Activated CD4-positive, alpha-beta T cell treated with anti-CD3 and anti-CD28 coated beads for 36 hours (primary cell): Measurements from ENCODE around the gene PHF20. TPM values are rescaled to one million over a fixed set of nuclear protein-coding genes. Genes with fewer than 3 reads are reported as not detected.
"Not testable (repeated sequence)": the region's sequence is repeated elsewhere in the genome, so short reads cannot be mapped to it uniquely, and the experiment has no call there.

Experiments
- ATAC-seq: fragments of 200-7000 bp; cut with Tn5 transposase; one replicate; pipeline ENCODE4 v1.10.0; 2021; ENCODE audit warnings: mild to moderate bottlenecking, moderate library complexity
- CTCF ChIA-PET: fragments of 350-600 bp; sonication (Branson Sonifier 250); formaldehyde crosslinking; loops from one replicate; lab custom pipeline; 2021; ENCODE audit warnings: antibody characterized with exemption; lab: Charles Lee
- POLR2A ChIA-PET: fragments of 350-600 bp; sonication (Branson Sonifier 250); formaldehyde crosslinking; loops from one replicate; lab custom pipeline; 2021; ENCODE audit warnings: antibody characterized with exemption, inconsistent platforms; lab: Charles Lee
- DNase-seq: peaks from one replicate; pipeline ENCODE4 v3.0.0-alpha.2; 2020
- H3K27ac Mint-ChIP-seq: one replicate; pipeline ENCODE4 v1.8.0; 2021; ENCODE audit warnings: mixed read lengths
- H3K27me3 Mint-ChIP-seq: one replicate; pipeline ENCODE4 v1.8.0; 2021; ENCODE audit warnings: mixed read lengths
- H3K36me3 Mint-ChIP-seq: one replicate; pipeline ENCODE4 v1.8.0; 2021; ENCODE audit warnings: low read depth, mixed read lengths
- H3K4me1 Mint-ChIP-seq: one replicate; pipeline ENCODE4 v1.8.0; 2021; ENCODE audit warnings: mixed read lengths
- H3K4me3 Mint-ChIP-seq: one replicate; pipeline ENCODE4 v1.8.0; 2021; ENCODE audit warnings: mild to moderate bottlenecking, moderate library complexity, mixed read lengths
- H3K9me3 Mint-ChIP-seq: one replicate; pipeline ENCODE4 v1.8.0; 2021; ENCODE audit warnings: low read depth, mixed read lengths
- intact Hi-C, 2 experiments: fragments of 100-400 bp; cut with DNase I in 1 of 2; cut with micrococcal nuclease in 1 of 2; formaldehyde crosslinking; loops; one replicate each; pipeline versions ENCODE4 v1.14.2 to v1.15.1; 2022 to 2024; cut with DNase I, micrococcal nuclease
- total RNA-seq, 2 experiments: library from RNA; stranded (reverse); gene quantifications; one replicate each; pipeline ENCODE4 v1.2.3, GENCODE V29; 2021

PHF20 gene
- total RNA-seq, 2 experiments from 2014 or later, result 54.3 to 61.6 TPM

GRCh38 chr20:35762461-35762860, 9.4 kb upstream of the PHF20 start:
- H3K36me3 Mint-ChIP-seq, result no peaks in the 10 kb centered on the region
- ChIA-PET CTCF (no interaction called here), POLR2A (interaction anchor here (0.6 kb wide), 1 partner anchor 17 kb away, joined by 3 read pairs; no protein-coding TSS in a partner anchor)
- H3K9me3 Mint-ChIP-seq, result no peaks in the 10 kb centered on the region
- intact Hi-C loops, result no loop called here
- ATAC-seq, result no peak
- DNase-seq, result no peak
- peaks cover 16% of the 10 kb centered on the region for H3K4me1 Mint-ChIP-seq
- no peak overlapping the region for H3K4me3 Mint-ChIP-seq
- H3K27ac Mint-ChIP-seq, result no peak overlapping the region
- no peaks in the 10 kb centered on the region for H3K27me3 Mint-ChIP-seq

DNA sequence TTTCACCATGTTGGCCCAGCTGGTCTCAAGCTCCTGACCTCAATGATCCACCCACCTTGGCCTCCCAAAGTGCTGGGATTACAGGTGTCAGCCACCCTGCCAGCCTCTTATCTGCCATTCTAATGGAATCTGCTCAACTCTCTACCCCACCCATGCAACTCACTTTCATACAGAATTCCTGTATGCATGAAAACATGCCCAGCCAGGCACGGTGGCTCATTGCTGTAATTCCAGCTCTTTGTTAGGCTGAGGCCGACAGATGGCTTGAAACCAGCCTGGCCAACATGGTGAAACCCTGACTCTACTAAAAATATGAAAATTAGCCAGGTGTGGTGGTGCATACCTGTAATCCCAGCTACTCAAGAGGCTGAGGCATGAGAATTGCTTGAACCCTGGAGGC, 6.9 kb upstream of the PHF20 start:
- H3K9me3 Mint-ChIP-seq, H3K27ac Mint-ChIP-seq: not testable (repeated sequence)
- CTCF ChIA-PET, result interaction anchor here (0.7 to 1.5 kb wide), 2 partner anchors 21 to 121 kb away, joined by 3 to 4 read pairs; no protein-coding TSS in a partner anchor

DNA sequence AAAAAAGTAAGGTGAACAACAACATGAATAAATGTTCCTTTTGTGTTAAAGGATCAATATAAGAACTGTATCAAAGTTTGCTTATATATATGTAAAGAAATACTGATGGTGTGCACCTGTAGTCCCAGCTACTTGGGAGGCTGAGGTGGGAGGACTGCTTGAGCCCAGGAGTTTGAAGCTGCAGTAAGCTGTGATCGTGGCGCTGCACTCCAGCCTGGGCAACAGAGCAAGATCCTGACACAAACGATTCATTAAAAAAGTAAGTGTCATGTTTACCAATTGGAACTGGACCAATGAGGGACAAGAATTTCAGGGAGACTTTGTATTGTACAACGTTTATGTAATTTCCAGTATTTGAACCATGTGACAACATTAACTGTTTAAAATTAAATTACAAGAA, 5.0 kb upstream of the PHF20 start:
- Mint-ChIP-seq H3K4me1 (peaks cover 50% of the 10 kb centered on the region), H3K27ac (peak overlapping the region; percentile 100), H3K4me3 (no peak overlapping the region), H3K36me3 (peaks cover 5% of the 10 kb centered on the region), H3K27me3 (no peaks in the 10 kb centered on the region), H3K9me3 (peaks cover 7% of the 10 kb centered on the region)
- ChIA-PET CTCF (interaction anchor here (0.7 to 1.4 kb wide), 2 partner anchors 106 to 857 kb away, joined by 3 read pairs; no protein-coding TSS in a partner anchor), POLR2A (interaction anchor here (3.0 kb wide), 1 partner anchor 24 kb away, joined by 25 read pairs; the partner anchor contains the start of gene RBM39)
- no peak for DNase-seq
- intact Hi-C loops, result no loop called here
- no peak for ATAC-seq

More for the DNA sequence above, 6.9 kb upstream of the PHF20 start:
- H3K4me1 Mint-ChIP-seq, result peaks cover 38% of the 10 kb centered on the region
- DNase-seq, H3K36me3 Mint-ChIP-seq, H3K27me3 Mint-ChIP-seq, intact Hi-C loops, ATAC-seq, H3K4me3 Mint-ChIP-seq: not testable (repeated sequence)
- POLR2A ChIA-PET, result interaction anchor here (0.6 kb wide), 1 partner anchor 22 kb away, joined by 3 read pairs; no protein-coding TSS in a partner anchor

- ATAC-seq (peak; percentile 16), DNase-seq (peak; percentile 72)
- CTCF ChIA-PET, result interaction anchor here (1.0 to 2.4 kb wide), 3 partner anchors 18 to 107 kb away, joined by 3 to 28 read pairs (median 3); partner anchors contain the start of gene RBM39
- POLR2A ChIA-PET, result interaction anchor here (0.6 to 3.0 kb wide), 3 partner anchors 25 to 241 kb away, joined by 3 to 25 read pairs (median 4); partner anchors contain the start of genes RBM39 and SCAND1
- Mint-ChIP-seq H3K27ac (peak overlapping the region; percentile 100), H3K36me3 (peaks cover 6% of the 10 kb centered on the region), H3K9me3 (peaks cover 7% of the 10 kb centered on the region), H3K27me3 (no peaks in the 10 kb centered on the region), H3K4me3 (peak overlapping the region; percentile 71), H3K4me1 (peaks cover 47% of the 10 kb centered on the region)
- intact Hi-C loops, result no loop called here
Measured at GRCh38 chr20:35767683-35768481, 3.9 kb upstream of the PHF20 start.

GRCh38 chr20:35768731-35769664, 2.8 kb upstream of the PHF20 start:
- Mint-ChIP-seq H3K36me3 (peaks cover 16% of the 10 kb centered on the region), H3K27me3 (no peaks in the 10 kb centered on the region), H3K4me3 (no peak overlapping the region), H3K4me1 (peaks cover 57% of the 10 kb centered on the region), H3K9me3 (peaks cover 7% of the 10 kb centered on the region), H3K27ac (peak overlapping the region; percentile 100)
- intact Hi-C loops, result no loop called here
- ATAC-seq (peak; percentile 48), DNase-seq (peak; percentile 81)
- CTCF ChIA-PET, result interaction anchor here (0.6 to 2.4 kb wide), 6 partner anchors 18 to 1383 kb away, joined by 3 to 28 read pairs (median 3); partner anchors contain the start of genes RBM39 and SCAND1
- POLR2A ChIA-PET, result interaction anchor here (0.6 to 3.0 kb wide), 6 partner anchors 14 to 1636 kb away, joined by 3 to 25 read pairs (median 5); partner anchors contain the start of genes RBM39 and SCAND1

DNA sequence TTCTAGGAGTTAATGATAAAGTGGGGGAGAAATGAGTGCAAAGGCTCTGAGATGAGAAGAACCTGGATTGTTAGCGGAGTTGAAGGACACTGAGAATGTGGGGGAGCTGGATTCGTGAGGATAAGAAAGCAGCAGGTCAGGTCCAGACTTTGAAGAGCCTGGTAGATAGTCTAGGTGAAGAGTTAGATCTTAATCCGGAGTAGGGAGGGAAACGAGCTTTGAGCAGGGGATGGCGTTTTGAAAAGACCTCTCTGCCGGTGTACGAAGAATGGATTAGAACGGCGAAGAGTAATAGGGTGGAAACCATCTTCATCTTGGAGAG, 487 bp upstream of the PHF20 start:
- H3K4me3 Mint-ChIP-seq, result peak overlapping the region; percentile 81
- H3K9me3 Mint-ChIP-seq, result peaks cover 7% of the 10 kb centered on the region
- peaks cover 27% of the 10 kb centered on the region for H3K36me3 Mint-ChIP-seq
- DNase-seq, result no peak
- H3K27me3 Mint-ChIP-seq, result no peaks in the 10 kb centered on the region
- H3K4me1 Mint-ChIP-seq, result peaks cover 71% of the 10 kb centered on the region
- intact Hi-C loops, result loop anchor here (1.0 to 10.0 kb wide), 7 partner anchors 155 to 1467 kb away; partner anchors contain the start of genes AHCY (in 1 of the 2), CEP250 (in 1 of the 2), DSN1 (in 1 of the 2) and SCAND1 (in 1 of the 2)
- ATAC-seq, result no peak
- POLR2A ChIA-PET, result interaction anchor here (0.6 to 3.1 kb wide), 9 partner anchors 28 to 486 kb away, joined by 3 to 68 read pairs (median 4); partner anchors contain the start of genes RBM39, SCAND1 and SPAG4
- CTCF ChIA-PET, result interaction anchor here (0.6 to 3.5 kb wide), 6 partner anchors 11 to 187 kb away, joined by 3 to 28 read pairs (median 3); partner anchors contain the start of gene RBM39
- peak overlapping the region; percentile 94 for H3K27ac Mint-ChIP-seq

DNA sequence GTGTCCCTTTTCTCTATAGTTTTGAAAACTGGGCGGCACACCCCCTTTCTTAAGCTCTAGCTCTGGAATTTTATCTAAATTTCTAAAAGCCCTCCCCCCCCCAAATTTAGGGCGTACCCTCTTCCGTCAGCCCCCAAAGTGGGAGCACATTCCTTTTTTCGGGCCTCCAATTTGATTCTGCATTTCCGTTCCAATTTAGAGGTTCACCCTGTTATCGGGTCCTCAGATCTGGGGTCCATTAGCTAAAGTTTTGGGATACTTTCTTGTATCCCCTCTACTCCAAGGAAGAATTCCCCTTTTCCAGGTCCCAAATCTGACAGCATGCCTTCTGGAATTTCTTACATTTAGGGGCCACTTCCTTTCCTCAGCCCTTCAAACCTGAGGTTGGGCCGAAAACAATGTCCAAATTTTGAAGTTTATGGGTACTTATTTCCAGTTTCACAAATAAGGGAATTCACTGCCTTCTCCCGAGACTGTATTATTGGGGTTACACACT, 796 bp downstream of the PHF20 start:
- DNase-seq (no peak), ATAC-seq (no peak)
- peaks cover 35% of the 10 kb centered on the region for H3K36me3 Mint-ChIP-seq
- intact Hi-C loops, result loop anchor here (1.0 to 10.0 kb wide), 9 partner anchors 30 to 1780 kb away; partner anchors contain the start of genes RBM39 (in 2 of the 2), AHCY (in 1 of the 2), CPNE1 (in 1 of the 2) and DSN1 (in 1 of the 2)
- ChIA-PET POLR2A (interaction anchor here (0.6 to 3.1 kb wide), 7 partner anchors 29 to 1183 kb away, joined by 3 to 68 read pairs (median 5); partner anchors contain the start of genes RBM39, SCAND1 and SPAG4), CTCF (interaction anchor here (0.6 to 3.5 kb wide), 4 partner anchors 19 to 182 kb away, joined by 3 to 28 read pairs (median 4); partner anchors contain the start of genes RBM39 and SCAND1)
- H3K27me3 Mint-ChIP-seq, result no peaks in the 10 kb centered on the region
- peaks cover 76% of the 10 kb centered on the region for H3K4me1 Mint-ChIP-seq
- peak overlapping the region; percentile 92 for H3K27ac Mint-ChIP-seq
- peak overlapping the region; percentile 81 for H3K4me3 Mint-ChIP-seq
- peaks cover 7% of the 10 kb centered on the region for H3K9me3 Mint-ChIP-seq

DNA sequence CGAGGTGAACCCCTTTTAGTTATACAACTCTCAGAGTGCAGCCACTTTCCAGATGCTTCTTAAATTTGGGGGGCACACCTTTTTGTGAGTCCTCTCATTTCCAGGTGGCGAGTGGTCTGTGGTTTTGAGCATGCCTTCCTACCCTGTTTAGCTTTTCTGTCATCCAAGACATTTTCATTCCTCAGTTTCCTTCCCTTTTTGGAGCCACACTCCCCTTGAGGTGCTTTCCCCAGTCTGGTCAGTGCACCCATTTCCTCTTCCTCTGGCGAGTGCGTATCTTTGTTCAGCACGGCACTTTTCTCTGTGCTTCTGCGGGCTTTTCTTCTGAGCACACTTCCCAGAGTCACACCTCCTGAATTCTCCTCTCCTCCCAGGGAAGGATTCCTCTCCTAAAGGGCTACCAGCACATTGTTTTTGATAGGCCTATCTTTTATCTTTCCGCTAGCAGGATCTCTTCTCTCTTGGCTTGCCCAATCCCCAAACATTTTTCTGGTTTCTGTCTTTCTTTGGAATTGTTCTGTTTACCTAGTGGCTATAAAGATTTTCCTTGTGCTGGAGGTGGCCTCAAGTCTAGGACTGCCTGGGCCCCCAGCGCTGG, 1.4 kb downstream of the PHF20 start:
- no peaks in the 10 kb centered on the region for H3K27me3 Mint-ChIP-seq
- H3K4me1 Mint-ChIP-seq, result peaks cover 72% of the 10 kb centered on the region
- POLR2A ChIA-PET, result interaction anchor here (0.6 to 3.1 kb wide), 2 partner anchors 30 to 1182 kb away, joined by 5 to 68 read pairs; partner anchors contain the start of gene RBM39
- DNase-seq (peak; percentile 56), ATAC-seq (no peak)
- peak overlapping the region; percentile 81 for H3K4me3 Mint-ChIP-seq
- H3K36me3 Mint-ChIP-seq, result peaks cover 35% of the 10 kb centered on the region
- CTCF ChIA-PET, result interaction anchor here (0.6 to 3.5 kb wide), 3 partner anchors 30 to 181 kb away, joined by 3 to 28 read pairs (median 6); partner anchors contain the start of genes RBM39 and SCAND1
- H3K27ac Mint-ChIP-seq, result peak overlapping the region; percentile 92
- intact Hi-C loops, result loop anchor here in 1 of 2 experiments (2.0 to 10.0 kb wide), 5 partner anchors 292 to 1780 kb away; partner anchors contain the start of genes AHCY, DSN1, RALY and TGIF2
- peaks cover 7% of the 10 kb centered on the region for H3K9me3 Mint-ChIP-seq

DNA sequence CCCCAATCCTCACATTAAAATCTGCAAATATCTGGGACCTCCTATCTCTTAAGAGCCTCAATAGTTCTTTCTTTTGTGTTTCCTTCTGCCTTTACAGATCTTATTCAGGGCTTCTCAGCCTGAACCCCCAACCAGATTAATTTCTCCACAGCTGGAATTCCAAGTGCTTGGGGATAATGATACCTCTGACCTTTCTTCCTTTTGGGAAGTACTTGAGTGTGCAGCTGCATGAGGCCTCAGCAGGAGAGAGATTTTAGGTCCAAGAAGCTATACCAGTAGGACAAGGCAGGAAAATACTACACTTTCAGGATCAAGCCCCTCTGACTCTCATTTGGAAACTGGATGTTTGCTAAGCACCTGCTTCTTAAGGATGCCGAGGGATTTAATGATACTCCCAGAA, 2.6 kb downstream of the PHF20 start:
- intact Hi-C loops, result loop anchor here in 1 of 2 experiments (10.0 kb wide), 3 partner anchors 290 to 1470 kb away; partner anchors contain the start of genes AHCY and DSN1
- POLR2A ChIA-PET, result no interaction called here
- H3K4me1 Mint-ChIP-seq, result peaks cover 63% of the 10 kb centered on the region

More for the DNA sequence above, 2.6 kb downstream of the PHF20 start:
- Mint-ChIP-seq H3K36me3 (peaks cover 41% of the 10 kb centered on the region), H3K9me3 (peaks cover 7% of the 10 kb centered on the region), H3K4me3 (peak overlapping the region; percentile 81), H3K27ac (peak overlapping the region; percentile 64), H3K27me3 (no peaks in the 10 kb centered on the region)
- ATAC-seq, result no peak
- CTCF ChIA-PET, result no interaction called here
- no peak for DNase-seq
